Posterior cingulate gyrus (tissue), 11 donors: Measurements from ENCODE around the gene KRI1.
"Not testable (repeated sequence)": the region's sequence is repeated elsewhere in the genome, so short reads cannot be mapped to it uniquely, and the experiment has no call there.

Experiments used
- DNase-seq, 10 donors: peaks; one replicate each; pipeline versions ENCODE4 v3.0.0 to v3.0.0-alpha.2; 2020 to 2021; ENCODE audit warnings: mixed read lengths in 3 of 10
- intact Hi-C: fragments of 100-400 bp; cut with DNase I; formaldehyde crosslinking; loops from one replicate; pipeline ENCODE4 v1.15.1; 2023

Gene KRI1

GRCh38 chr19:10551698-10552301, 14.0 kb downstream of the KRI1 start:
- peak in 1 of 10 donors; percentile 47 for DNase-seq
- intact Hi-C loops, result no loop called here

- DNase-seq, intact Hi-C loops: not testable (repeated sequence)
Observed at GRCh38 chr19:10551006-10551405, 14.8 kb downstream of the KRI1 start.

- intact Hi-C loops, result no loop called here
- DNase-seq, result no peak
Observed at GRCh38 chr19:10550336-10550735, 15.5 kb downstream of the KRI1 start.

GRCh38 chr19:10549733-10550132, 16.1 kb downstream of the KRI1 start:
- no peak for DNase-seq
- intact Hi-C loops, result no loop called here

- peak in 1 of 10 donors; percentile 33 for DNase-seq
- intact Hi-C loops, result no loop called here
Observed at GRCh38 chr19:10548746-10549276, 17.0 kb downstream of the KRI1 start.

GRCh38 chr19:10546817-10547216, 19.0 kb downstream of the KRI1 start:
- DNase-seq, result no peak
- intact Hi-C loops, result no loop called here

GRCh38 chr19:10544753-10545251, 21.0 kb downstream of the KRI1 start:
- no peak for DNase-seq
- intact Hi-C loops, result no loop called here

GRCh38 chr19:10544242-10544752, 21.5 kb downstream of the KRI1 start:
- intact Hi-C loops, result no loop called here
- no peak for DNase-seq

GRCh38 chr19:10543420-10544241, 22.2 kb downstream of the KRI1 start, which contains the start of gene ATG4D:
TSS of gene ATG4D (plus strand) at chr19:10543904. CDS start at chr19:10544091, 187 bp downstream.
- intact Hi-C loops, result no loop called here
- peak; percentile 62 to 96 (median 80) for DNase-seq

- intact Hi-C loops, result no loop called here
- no peak for DNase-seq
Observed at GRCh38 chr19:10543059-10543419, 22.8 kb downstream of the KRI1 start.

- DNase-seq, intact Hi-C loops: not testable (repeated sequence)
Observed at GRCh38 chr19:10539016-10539415, 26.8 kb downstream of the KRI1 start.

GRCh38 chr19:10538204-10538983, 27.4 kb downstream of the KRI1 start:
- no peak for DNase-seq
- intact Hi-C loops, result no loop called here

- no peak for DNase-seq
- intact Hi-C loops, result no loop called here
Observed at GRCh38 chr19:10537668-10538067, 28.1 kb downstream of the KRI1 start.

- intact Hi-C loops, result no loop called here
- no peak for DNase-seq
Observed at GRCh38 chr19:10535613-10536012, 30.2 kb downstream of the KRI1 start.

GRCh38 chr19:10533646-10534386, 32.0 kb downstream of the KRI1 start:
- intact Hi-C loops, result no loop called here
- DNase-seq, result no peak

- DNase-seq, result no peak
Observed at GRCh38 chr19:10532457-10532856, 33.4 kb downstream of the KRI1 start.

GRCh38 chr19:10526887-10527286, 38.9 kb downstream of the KRI1 start:
- intact Hi-C loops, DNase-seq: not testable (repeated sequence)

More at GRCh38 chr19:10532457-10532856, 33.4 kb downstream of the KRI1 start:
- intact Hi-C loops, result no loop called here

GRCh38 chr19:10525636-10526035, 40.2 kb downstream of the KRI1 start:
- DNase-seq, result no peak
- intact Hi-C loops, result no loop called here

- intact Hi-C loops, result no loop called here
- DNase-seq, result no peak
Observed at GRCh38 chr19:10523135-10523636, 42.6 kb downstream of the KRI1 start.
